GM21528 (cell line): ENCODE data around the gene MSH6.
A peak's percentile ranks its signal among the peaks of the same experiment; 100 is the strongest.

Experiments used
- ATAC-seq: cut with Tn5 transposase; IDR thresholded peaks from one replicate; pipeline ENCODE4 v1.9.1; 2021; ENCODE audit warnings: mild to moderate bottlenecking, moderate library complexity; ENCODE audit not compliant: unreplicated experiment, low FRiP score

The MSH6 gene, protein sequence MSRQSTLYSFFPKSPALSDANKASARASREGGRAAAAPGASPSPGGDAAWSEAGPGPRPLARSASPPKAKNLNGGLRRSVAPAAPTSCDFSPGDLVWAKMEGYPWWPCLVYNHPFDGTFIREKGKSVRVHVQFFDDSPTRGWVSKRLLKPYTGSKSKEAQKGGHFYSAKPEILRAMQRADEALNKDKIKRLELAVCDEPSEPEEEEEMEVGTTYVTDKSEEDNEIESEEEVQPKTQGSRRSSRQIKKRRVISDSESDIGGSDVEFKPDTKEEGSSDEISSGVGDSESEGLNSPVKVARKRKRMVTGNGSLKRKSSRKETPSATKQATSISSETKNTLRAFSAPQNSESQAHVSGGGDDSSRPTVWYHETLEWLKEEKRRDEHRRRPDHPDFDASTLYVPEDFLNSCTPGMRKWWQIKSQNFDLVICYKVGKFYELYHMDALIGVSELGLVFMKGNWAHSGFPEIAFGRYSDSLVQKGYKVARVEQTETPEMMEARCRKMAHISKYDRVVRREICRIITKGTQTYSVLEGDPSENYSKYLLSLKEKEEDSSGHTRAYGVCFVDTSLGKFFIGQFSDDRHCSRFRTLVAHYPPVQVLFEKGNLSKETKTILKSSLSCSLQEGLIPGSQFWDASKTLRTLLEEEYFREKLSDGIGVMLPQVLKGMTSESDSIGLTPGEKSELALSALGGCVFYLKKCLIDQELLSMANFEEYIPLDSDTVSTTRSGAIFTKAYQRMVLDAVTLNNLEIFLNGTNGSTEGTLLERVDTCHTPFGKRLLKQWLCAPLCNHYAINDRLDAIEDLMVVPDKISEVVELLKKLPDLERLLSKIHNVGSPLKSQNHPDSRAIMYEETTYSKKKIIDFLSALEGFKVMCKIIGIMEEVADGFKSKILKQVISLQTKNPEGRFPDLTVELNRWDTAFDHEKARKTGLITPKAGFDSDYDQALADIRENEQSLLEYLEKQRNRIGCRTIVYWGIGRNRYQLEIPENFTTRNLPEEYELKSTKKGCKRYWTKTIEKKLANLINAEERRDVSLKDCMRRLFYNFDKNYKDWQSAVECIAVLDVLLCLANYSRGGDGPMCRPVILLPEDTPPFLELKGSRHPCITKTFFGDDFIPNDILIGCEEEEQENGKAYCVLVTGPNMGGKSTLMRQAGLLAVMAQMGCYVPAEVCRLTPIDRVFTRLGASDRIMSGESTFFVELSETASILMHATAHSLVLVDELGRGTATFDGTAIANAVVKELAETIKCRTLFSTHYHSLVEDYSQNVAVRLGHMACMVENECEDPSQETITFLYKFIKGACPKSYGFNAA (N-terminal part only)

DNA sequence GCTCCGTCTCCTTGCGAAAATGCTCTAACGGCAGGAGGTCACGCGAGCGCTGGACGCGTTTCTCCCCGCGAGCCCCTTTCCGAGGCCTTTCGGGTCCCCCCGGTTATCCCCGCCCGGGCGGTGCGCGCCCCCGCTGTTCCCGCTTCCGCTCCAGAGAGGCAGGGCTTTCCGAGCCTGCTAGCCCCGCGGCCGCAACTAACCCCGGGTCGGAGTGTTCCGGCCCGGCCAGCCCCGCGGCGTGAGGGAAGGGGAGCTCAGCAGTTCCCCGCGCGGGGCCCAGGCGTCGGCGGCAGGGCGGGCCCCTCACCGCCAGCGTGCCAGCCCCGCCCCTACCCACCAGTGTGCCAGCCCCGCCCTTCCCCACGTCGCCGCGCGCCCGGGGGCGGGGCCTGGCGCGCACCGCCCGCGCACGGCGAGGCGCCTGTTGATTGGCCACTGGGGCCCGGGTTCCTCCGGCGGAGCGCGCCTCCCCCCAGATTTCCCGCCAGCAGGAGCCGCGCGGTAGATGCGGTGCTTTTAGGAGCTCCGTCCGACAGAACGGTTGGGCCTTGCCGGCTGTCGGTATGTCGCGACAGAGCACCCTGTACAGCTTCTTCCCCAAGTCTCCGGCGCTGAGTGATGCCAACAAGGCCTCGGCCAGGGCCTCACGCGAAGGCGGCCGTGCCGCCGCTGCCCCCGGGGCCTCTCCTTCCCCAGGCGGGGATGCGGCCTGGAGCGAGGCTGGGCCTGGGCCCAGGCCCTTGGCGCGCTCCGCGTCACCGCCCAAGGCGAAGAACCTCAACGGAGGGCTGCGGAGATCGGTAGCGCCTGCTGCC, at the start of gene MSH6:
MSH6 (plus strand) TSS at position 475 of the 815 bp plus-strand sequence; CDS start at position 564, 89 bp downstream.
- ATAC-seq, result peak; percentile 84

DNA sequence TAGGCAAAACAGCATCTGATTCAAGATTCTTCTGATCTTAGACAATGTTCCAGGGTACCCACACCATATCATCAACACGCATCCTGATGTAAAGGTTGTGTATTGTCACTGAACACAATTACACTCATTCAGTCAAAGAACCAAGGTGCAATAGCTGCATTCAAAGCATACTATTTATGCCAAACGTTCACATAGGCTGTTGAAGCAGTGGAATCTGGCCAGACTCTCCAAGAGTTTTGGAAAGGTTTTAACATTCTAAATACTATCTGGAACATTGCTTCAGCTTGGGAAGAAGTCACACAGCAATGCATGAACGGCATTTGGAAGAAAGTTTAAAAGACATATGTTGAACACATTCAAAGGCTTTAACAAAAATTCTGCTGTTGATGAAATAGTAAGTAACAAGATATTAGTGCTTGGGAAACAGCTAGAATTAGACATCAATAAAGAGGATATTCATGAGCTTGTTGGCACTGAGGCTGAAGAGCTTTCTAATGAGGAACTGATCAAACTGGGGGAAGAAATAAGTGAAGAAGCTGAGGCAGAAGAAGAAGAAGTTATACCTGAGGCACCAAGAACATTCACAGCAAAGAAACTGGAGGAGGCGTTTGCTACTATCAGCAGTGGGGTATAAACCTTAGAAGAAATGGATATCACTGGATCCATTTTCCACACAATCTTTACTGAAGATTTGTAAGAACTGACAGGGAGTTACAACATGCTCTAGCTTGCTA, 47.6 kb upstream of the MSH6 start:
- ATAC-seq, result no peak

DNA sequence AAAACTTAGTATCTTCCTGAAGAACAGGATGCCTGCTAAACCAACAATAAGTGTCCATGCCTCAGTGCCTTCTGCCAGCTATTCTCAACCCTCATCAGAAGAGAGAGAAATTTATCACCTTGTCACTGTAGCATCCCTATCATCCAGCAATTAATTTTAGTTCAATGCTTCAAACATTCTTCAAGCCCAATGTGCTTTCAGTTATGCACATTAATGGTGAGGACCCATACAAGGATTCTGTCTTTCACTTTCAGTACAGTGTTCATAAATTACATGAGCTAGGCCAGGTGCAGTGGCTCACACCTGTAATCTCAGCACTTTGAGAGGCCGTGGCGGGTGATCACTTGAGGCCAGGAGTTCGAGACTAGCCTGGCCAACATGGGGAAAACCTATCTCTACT, 47.0 kb upstream of the MSH6 start:
- ATAC-seq, result no peak

DNA sequence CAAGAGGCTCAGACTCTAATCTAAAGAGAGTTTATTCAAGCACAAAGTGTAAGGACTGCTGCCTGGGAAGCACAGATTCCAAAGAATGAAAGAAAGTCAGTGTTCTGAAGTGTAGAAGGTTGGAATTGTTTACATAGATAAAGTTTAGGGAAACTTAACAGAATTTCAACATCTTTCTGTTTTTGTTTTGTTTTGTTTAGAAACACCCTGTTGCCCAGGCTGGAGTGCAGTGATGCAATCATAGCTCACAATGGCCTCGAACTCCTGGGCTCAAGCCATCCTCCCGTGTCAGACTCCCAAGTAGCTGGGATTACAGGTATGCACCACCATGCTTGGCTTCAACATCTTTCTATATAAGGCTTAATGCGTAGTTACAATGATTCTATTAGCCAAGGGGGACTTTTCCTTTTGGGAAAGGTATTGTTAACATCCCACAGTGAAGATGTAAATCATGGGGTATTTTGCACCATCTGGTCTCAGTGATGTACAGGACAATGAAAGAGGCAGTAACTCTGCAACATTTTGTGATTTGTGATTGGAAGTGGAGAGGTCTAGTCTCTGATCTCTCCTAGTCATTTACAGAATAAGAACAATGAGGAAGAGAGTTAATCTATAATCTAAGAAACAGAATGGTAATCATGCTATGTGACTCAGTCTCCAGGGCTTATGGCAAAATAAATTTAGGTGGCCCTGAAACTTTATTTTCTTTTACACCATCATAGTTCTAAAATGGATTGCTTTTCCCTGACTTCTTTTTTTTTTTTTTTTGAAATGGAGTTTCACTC, 45.6 kb upstream of the MSH6 start:
- ATAC-seq, result no peak

DNA sequence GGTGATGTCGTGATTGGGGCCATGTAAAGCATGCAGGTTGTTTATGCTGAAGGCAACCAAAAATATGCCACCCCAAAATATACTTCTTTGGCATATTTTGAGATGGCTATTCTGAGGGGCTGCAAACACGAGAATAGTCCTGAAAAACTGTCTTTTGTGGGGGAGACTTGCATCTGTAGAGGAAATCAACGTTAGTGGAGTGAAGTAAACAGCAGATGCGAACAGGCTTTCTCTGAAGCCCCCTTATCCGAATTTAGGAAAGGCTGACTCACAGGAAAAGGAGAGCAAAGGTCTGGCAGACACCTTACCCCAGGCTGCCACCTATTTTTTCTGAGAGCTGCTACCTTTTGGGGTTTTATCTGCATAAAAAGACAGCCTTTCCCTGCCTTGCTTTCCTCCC, 44.6 kb upstream of the MSH6 start:
- ATAC-seq, result no peak

DNA sequence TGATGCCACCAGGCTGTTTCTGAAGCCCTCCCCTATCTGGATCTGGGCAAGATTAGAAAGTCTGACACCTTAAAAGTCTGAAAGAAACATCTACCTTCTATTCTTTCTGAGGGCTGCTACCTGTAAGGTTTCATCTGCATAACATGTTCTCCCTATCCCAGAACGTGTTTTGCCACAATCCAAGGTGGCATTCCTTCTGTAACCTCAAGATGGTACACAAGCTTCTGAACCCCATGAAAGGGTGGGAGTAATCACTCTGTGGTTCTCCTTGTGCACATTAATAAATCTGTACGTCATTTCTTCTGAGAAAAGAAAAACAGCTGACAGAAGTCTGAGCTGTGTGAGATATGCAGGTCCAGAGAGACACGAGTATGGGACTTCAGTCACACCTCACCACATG, 41.8 kb upstream of the MSH6 start:
- no peak for ATAC-seq

DNA sequence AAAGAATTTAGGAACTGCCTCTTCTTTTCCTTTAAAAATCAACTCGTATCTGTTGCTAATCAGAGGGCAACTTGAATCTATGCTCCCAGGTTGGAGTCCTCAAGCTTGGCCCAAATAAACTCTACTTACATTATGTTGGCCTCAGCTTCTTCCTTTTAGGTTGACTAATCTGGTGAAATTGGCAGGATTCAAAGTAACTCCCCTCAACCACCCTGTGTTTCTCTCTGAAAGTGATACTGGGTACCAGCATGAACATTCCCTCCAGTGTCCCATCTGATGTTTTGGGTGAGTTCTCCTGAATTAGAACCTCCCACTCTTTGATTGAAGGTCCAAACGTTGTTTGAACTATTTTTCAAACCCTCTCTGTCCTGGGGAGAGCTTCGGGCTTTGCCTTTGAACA, 41.3 kb upstream of the MSH6 start:
- ATAC-seq, result no peak

DNA sequence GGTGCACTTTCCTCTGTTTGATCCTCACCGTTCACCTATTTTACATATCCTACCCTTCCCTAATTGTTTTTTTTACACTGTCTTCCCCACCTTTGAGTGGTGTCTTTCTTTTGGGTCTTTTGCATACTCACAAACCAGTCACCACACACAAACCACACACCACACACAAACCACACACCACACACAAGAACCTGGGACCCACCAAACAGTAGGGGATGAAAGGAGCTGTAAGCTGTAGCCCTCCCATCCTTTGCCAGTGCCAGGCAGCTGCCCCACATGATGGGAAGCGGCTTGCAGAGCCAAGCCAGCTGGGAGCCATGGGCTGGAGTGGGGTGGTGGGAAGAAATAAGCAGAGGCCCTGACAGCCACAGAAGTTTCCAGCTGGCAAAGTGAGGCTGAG, 38.9 kb upstream of the MSH6 start:
- ATAC-seq, result no peak

DNA sequence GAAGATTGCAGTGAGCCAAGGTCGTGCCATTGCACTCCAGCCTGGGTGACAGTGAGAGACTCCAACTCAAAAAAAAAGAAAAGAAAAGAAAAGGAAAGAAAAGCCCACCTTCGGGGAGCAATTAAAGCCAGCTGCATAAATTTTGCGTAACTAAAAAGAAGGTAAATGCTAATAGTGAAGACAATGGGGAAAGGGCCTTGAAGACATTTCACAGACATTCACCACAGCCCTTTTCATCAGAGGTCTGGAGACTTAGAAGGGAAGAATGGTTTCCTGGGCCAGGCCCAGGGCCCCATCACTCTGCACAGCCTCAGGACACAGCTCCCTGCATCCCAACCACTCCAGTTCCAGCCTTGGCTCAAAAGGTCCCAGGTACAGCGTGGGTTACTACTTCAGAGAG, 35.1 kb upstream of the MSH6 start:
- no peak for ATAC-seq

DNA sequence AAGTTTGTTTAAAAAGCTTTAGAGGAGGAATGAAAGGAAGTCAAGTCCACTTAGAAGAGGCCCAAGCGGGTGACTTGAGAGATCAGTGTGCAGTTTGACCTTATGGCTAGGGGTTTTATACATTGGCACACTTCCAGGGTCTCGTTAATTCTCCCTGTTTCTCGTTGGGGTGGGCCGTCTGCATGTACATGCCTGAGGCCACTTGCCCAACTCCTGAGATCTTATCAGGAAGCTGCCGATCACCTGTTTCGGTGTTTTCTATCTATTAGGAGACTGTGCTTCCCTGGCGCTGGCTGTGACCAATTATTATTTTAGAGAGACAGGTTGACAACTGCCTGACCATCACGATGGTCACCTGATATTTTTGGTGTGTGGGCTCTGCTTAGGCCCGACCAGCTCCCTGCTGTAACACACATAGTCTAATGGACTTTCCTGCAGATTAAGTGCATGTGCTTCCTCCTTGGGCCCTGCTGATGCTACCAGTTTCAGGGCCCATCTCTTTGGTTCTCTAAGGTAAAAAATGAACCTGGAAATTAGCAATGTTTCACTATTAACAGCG, 31.0 kb upstream of the MSH6 start:
- peak; percentile 50 for ATAC-seq

DNA sequence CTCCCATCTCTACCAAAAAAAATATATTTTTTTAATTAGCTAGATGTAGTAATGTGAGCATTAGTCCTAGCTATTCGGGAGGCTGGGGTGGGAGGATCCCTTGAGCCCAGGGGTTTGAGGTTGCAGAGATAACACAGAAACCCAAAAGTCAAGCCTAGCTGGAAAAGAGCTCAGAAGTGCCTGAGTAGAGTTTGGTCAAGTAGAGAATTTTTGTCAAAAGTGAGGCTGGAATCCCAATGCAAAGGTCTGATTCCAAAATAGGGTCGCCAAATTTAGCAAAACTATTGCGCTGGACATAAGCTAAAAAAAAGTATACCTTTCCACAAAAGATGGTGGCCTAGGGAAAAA, 15.5 kb upstream of the MSH6 start:
- no peak for ATAC-seq

DNA sequence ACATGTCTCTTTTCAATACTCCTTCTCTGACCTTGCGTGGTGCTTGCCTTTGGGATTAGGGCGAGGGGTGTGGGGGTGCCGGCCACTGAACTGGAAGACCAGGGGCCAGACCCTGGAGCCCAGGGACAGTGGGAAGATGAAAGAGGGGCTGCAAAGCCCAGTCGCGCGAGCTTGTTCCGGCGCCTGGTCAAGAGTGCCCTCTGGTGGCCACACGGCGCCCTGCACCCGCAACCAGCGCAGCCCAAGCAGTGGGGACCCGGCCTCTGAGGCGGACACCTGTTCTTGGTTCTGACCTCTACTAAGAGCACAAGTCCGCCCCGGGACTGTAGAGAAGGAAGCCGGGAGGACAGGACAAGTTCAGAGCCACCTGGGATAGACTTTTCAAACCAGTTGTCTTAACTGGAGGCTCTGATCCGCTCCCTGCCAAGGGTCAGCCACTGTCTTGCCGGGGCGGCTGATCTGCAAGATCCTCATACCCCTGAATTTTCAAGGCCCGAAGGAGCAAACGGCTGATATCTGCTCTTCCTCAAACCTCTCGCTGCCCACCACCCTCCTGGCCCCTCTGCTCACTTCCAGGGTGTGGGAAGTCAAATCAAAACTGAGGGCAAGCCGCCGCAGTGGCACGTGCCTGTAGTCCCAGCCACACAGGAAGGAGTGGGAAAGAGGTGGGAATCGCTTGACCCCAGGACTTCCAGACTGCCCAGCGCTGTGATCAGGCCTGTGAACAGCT, 14.9 kb upstream of the MSH6 start:
- ATAC-seq, result no peak

DNA sequence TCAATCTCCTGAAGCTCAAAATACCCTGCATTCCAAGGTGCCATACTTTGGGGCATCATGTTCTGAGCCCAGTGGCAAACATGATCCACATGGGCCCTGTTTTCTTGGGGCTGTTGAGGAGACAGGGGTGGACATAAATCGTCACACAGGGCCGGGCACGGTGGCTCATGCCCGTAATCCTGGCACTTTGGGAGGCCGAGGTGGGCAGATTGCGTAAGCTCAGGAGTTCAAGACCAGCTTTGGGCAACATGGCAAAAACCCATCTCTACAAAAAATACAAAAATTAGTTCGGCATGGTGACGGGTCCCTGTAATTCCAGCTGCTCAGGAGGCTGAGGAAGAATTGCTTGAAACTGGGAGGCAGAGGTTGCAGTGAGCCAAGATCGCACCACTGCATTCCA, 13.6 kb upstream of the MSH6 start:
- ATAC-seq, result no peak

DNA sequence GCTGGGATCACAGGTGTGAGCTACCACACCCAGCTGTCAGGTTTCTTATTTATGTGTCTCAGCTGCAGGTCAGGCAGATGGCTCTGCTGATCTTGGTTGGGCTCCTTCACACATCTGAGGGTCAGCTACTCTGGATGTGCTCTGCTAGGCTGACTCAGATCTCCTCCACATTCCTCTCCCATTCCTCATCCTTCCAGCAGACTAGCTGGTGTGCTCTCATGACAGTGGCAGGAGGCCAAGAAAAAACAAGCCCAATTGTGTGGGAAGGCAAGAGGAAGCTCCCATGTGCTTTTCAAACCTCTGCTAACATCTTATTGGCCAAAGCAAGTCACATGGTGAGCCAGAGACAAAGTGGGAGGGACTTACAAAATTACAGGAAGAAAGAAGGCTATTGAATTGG, 11.7 kb upstream of the MSH6 start:
- no peak for ATAC-seq

DNA sequence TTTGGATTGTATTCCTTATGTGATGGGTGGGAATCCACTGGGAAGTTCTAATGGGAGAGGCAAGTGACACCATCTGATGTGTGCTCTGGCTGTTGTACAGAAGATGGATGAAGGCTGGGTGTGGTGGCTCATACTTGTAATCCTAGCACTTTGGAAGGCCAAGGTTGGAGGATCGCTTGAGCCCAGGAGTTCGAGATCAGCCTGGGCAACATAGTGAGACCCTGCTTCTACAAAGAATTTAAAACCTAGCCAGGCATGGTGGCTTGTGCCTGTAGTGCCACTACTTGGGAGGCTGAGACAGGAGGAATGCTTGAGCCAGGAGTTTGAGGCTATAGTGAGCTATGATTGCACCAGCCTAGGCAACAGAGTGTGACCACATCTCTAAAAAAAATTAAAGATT, 10.6 kb upstream of the MSH6 start:
- ATAC-seq, result no peak

DNA sequence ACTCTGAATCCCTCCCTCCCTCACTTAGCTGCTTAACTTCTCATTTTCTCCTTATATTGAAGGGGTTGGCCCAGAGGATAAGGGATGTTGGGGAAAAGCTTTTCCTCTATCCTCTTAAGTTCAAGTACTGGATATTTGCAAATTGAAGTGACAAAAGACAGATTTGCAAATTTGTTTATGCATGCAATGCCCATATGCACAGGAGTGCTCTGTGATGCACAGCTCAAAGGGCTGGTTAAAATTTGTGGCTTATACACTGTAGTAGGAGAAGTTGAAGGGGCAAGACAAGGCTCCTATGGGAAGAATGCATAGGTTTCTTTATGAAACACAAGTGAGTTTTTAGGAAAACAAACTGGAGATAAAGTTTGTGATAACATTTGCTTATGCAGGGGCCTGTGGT, 8.4 kb upstream of the MSH6 start:
- no peak for ATAC-seq

DNA sequence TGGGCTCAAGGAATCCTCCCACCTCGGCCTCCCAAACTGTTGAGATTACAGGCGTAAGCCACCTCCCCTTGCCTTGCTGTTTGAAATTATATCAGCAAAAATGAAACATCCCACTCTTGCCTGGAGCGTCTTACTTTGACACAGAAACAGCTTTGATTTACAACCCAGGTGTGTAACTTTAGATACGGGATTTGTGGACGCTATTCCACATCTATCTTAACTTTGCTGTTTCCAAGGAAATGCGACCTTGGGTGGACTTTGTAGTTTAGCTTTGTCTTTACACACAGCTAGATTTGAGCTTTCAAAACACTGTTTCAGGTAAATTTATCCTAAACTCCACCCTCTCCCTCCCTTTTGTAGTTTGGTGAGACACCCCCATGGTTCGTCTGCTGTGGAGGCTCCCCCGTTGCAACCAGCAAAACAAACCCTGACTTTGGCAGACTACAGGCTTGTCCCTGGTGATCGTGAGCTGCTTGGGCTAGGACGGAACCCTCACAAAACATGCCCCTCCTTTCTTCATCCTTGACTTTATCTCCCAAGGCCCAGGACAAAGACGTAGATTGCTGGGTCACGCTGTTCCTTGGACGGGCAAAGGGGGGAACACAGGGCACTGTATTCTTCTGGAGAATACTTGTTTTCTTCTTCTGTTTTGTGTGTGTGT, 5.5 kb upstream of the MSH6 start:
- ATAC-seq, result no peak
